ENCODE results near the gene TRIO.

- no peak for TF ChIP-seq YY1 (IDR thresholded peaks at IDR 0.05; ENCODE audit: insufficient read depth, insufficient read length)
- no peak for TF ChIP-seq ZNF274 (IDR thresholded peaks at IDR 0.05; ENCODE audit: low read depth, low read length)
Measured at GRCh38 chr5:14399054-14399692, 256.0 kb downstream of the TRIO start.
